ENCODE results near the gene ALDH1A3.

Gene ALDH1A3

DNA sequence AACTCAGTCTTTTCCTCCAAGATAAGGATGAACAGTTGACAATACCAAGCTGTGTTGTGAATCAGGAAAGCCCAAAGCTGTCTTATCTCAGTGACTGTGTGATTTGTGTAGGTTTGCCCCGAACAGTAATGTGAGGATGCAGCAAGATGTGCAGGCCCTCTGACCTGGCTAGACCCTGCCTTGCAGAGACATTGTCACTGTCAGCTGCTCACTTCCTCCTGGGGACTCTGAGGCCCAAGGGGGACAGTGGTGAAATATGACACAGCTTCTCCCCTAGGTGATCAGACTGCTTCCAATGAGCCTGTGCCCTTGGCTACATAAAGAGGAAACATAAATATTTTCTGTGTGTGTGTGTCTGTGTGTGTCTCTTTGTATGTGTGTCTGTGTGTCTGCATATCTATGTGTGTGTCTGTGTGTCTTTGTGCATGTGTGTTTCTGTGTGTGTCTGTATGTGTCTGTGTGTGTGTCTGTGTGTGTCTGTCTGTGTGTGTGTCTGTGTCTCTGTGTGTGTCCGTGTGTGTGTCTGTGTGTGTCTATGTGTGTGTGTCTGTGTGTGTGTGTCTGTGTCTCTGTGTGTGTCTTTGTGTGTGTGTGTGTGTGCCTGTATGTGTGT, 61.2 kb downstream of the ALDH1A3 start:
- TF ChIP-seq, protein P1, sequence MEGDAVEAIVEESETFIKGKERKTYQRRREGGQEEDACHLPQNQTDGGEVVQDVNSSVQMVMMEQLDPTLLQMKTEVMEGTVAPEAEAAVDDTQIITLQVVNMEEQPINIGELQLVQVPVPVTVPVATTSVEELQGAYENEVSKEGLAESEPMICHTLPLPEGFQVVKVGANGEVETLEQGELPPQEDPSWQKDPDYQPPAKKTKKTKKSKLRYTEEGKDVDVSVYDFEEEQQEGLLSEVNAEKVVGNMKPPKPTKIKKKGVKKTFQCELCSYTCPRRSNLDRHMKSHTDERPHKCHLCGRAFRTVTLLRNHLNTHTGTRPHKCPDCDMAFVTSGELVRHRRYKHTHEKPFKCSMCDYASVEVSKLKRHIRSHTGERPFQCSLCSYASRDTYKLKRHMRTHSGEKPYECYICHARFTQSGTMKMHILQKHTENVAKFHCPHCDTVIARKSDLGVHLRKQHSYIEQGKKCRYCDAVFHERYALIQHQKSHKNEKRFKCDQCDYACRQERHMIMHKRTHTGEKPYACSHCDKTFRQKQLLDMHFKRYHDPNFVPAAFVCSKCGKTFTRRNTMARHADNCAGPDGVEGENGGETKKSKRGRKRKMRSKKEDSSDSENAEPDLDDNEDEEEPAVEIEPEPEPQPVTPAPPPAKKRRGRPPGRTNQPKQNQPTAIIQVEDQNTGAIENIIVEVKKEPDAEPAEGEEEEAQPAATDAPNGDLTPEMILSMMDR (conservative IDR thresholded peaks at IDR 0.05; ENCODE audit: low read depth, low read length): no peak
- DNase-seq (ENCODE audit: low read depth): no peak
- no peak overlapping the region for H3K4me3 ChIP-seq (ENCODE audit: low read length)

DNA sequence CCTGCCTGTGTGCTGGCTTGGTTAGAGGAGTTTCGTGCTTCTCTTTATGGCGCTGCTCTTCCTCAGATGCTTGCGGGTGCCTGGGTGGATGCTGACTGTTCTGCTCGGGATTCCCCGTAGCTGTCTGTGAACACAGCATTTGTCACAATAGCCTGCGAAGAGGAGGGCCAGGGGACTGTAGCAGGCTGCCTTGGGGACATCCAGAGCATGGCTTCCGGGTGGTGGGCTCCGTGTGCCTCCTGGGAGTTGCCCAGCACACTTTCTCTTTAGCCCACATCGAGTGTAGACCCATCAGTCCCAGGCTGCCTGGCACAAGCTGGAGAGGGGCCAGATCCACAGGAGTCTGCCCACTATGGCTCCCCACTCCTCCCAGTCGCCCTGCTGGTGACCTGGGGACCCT, 61.9 kb downstream of the ALDH1A3 start:
- no peak for DNase-seq (ENCODE audit: low read depth)
- H3K4me3 ChIP-seq (ENCODE audit: low read length): no peak overlapping the region
- TF ChIP-seq, protein P1 (conservative IDR thresholded peaks at IDR 0.05; ENCODE audit: low read depth, low read length): no peak

DNA sequence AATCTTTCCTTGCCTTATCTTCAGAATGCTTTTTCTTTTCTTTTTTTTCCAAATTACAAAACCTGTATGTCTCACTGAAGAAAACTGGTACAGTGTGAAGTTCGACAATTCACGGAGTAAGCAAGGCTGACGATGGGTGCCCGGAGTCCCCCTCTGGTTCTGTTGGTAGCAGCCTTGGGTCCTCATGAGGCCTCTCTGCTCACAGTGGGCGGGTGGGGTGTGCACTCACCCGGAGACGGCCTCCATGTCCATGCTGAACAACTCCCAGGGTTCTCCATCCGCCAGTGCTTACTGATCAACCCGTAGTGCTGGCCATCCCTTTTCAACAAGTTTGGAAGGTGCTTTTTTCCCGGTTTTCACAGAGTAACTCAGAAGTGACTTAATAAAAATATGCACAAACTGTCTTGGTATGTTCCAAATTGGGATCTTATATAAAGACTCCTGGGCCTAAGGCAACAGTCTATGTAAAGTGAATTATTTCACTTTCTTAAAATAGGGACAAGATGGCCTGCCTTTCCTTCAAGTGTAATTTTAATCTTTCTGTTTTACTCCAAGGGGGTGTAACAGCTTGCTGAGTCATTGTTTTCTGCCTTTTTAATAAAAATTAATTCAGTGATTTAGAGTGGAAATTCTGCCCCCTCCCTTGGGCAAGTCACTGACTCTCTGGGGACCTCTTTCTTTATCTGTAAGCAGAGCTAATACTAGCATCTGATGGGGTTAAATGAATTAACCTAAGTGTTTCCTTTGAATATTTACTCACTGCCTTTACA, 63.2 kb downstream of the ALDH1A3 start:
- no peak overlapping the region for H3K4me3 ChIP-seq (ENCODE audit: low read length)
- TF ChIP-seq, protein P1 (conservative IDR thresholded peaks at IDR 0.05; ENCODE audit: low read depth, low read length): no peak
- no peak for DNase-seq (ENCODE audit: low read depth)

DNA sequence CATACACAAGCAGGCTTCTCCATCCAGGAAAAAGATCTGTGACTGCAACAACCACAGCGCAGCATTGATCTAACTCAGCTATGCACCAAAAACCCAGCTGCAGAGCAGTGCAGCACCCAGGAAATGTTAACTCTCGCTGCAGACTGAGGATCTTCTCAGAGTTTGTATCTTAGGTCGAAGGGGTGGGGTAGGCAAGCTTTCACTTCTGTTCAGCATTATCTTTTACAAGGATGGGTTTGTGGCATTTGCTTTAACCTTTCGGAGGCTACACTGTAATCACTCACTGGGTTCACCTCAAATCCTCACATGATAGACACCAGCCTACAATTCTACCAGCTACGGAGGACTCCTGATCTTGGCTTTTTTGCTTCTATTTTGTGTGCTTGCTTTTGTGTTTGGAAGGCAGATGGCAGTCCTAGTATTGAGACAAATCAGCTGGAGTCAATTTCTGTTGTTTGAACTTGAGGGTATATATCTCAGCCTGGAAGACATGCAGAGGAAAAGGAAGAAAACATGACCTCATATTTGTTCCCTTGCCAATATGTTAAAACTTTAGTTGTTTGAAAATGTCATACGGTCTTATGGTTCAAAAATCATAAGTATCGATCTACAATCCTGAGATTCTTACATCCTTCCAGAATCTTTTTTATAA, 64.7 kb downstream of the ALDH1A3 start:
- H3K4me3 ChIP-seq (ENCODE audit: low read length): no peak overlapping the region
- TF ChIP-seq, protein P1 (conservative IDR thresholded peaks at IDR 0.05; ENCODE audit: low read depth, low read length): no peak
- no peak for DNase-seq (ENCODE audit: low read depth)

DNA sequence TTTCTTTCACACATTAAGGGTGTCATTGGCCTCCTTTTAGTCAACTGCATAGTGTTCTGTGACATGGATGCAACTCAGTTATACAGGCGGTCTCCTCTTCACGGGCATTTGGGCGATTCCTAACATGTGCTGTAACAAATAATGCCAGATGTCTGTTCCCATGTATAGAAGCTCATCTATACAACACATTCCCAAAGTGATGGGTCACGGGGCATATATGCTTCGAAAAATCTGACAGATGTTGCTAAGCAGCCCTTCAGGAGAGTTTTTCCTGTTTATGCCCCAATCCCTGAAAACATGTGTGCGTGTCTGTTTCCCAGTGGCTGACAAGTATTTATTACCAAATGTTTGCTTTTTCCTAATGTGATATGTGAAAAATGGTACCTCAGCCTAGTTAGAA, 65.4 kb downstream of the ALDH1A3 start:
- TF ChIP-seq, protein P1 (conservative IDR thresholded peaks at IDR 0.05; ENCODE audit: low read depth, low read length): no peak
- H3K4me3 ChIP-seq (ENCODE audit: low read length): no peak overlapping the region
- DNase-seq (ENCODE audit: low read depth): no peak

DNA sequence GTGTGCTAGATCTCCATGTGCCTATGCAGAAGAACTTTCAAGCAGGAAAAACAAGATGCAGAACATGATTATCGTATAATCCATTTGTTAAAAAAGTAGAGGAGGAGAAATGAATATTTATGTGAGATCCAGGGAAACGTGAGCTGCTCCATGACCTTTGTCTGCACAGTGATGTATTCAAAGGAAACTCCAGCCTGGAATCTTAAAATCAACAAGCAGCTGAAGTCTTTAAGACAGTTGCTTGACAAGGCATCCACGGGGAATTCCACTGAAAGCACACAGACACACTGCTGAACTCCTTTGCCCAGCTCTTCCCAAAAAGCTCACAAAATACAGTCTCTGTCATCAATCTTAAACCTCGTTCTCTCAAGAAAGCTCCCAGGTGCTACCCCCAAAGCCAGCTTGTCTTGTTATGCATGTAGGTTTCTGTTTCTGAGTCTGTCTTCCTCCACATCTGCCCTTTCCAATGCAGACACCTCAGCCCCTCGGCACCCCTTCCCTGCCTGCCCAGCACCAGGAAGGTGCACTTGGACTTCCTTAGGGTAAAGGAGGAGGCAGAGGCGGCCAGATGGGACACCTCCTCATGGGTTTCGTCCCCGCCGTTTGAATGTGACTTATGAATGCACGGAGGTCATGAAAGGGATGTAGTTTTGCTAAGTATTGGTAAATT, 68.3 kb downstream of the ALDH1A3 start:
- no peak overlapping the region for H3K4me3 ChIP-seq (ENCODE audit: low read length)
- TF ChIP-seq, protein P1 (conservative IDR thresholded peaks at IDR 0.05; ENCODE audit: low read depth, low read length): no peak
- DNase-seq (ENCODE audit: low read depth): no peak

All from retinal pigment epithelial cell (primary cell).